SK-N-SH treated with all-trans-retinoic acid at 6 μM for 48 hours (cell line): ENCODE results near the gene TNIK.

ENCODE experiments used
- ARNTL ChIP-seq: fragments of 450-650 bp; formaldehyde crosslinking; IDR thresholded peaks from 2 replicates; pipeline ENCODE4 v1.5.0; 2020; ENCODE audit warnings: low read depth, mild to moderate bottlenecking, moderate library complexity, borderline replicate concordance
- BACH2 ChIP-seq: fragments of 250-450 bp; sonication (Bioruptor Pico); IDR thresholded peaks from 2 replicates; pipeline ENCODE4 v1.9.0; 2021; ENCODE audit warnings: mild to moderate bottlenecking, borderline replicate concordance
- ESRRG ChIP-seq: fragments of 250-450 bp; sonication (Bioruptor Pico); IDR thresholded peaks from 2 replicates; pipeline ENCODE4 v1.6.1; 2021; ENCODE audit warnings: mild to moderate bottlenecking
- GLIS3 ChIP-seq: fragments of 250-450 bp; sonication (Bioruptor Pico); IDR thresholded peaks from 2 replicates; pipeline ENCODE4 v1.5.0; 2020; ENCODE audit warnings: mild to moderate bottlenecking, moderate library complexity
- ISL1 ChIP-seq: fragments of 250-450 bp; sonication (Bioruptor Pico); IDR thresholded peaks from 2 replicates; pipeline ENCODE4 v2.1.2; 2022; ENCODE audit warnings: mild to moderate bottlenecking, moderate library complexity
- OSR1 ChIP-seq: fragments of 250-450 bp; sonication (Bioruptor Pico); IDR thresholded peaks from 2 replicates; pipeline ENCODE4 v1.8.0; 2022; ENCODE audit warnings: moderate library complexity, mild to moderate bottlenecking, inconsistent platforms
- PATZ1 ChIP-seq: fragments of 250-450 bp; sonication (Bioruptor Pico); IDR thresholded peaks from 2 replicates; pipeline ENCODE4 v1.8.0; 2020; ENCODE audit warnings: mild to moderate bottlenecking, moderate library complexity, borderline replicate concordance
- RARB ChIP-seq: fragments of 250-450 bp; sonication (Bioruptor Pico); IDR thresholded peaks from 2 replicates; pipeline ENCODE4 v1.8.0; 2021; ENCODE audit warnings: mild to moderate bottlenecking, moderate library complexity
- SNAI2 ChIP-seq: fragments of 250-450 bp; sonication (Bioruptor Pico); IDR thresholded peaks from 2 replicates; pipeline ENCODE4 v1.5.0; 2020; ENCODE audit warnings: mild to moderate bottlenecking, moderate library complexity
- TSHZ2 ChIP-seq: fragments of 250-450 bp; sonication (Bioruptor Pico); IDR thresholded peaks from 2 replicates; pipeline ENCODE4 v1.5.0; 2020; ENCODE audit warnings: mild to moderate bottlenecking, moderate library complexity
- ZFP3 ChIP-seq: fragments of 250-450 bp; sonication (Bioruptor Pico); IDR thresholded peaks from 2 replicates; pipeline ENCODE4 v1.5.0; 2020; ENCODE audit warnings: mild to moderate bottlenecking, moderate library complexity
- ZFP30 ChIP-seq: fragments of 450-650 bp; formaldehyde crosslinking; IDR thresholded peaks from 2 replicates; pipeline ENCODE4 v1.5.0; 2022; ENCODE audit warnings: mild to moderate bottlenecking, moderate library complexity
- ZNF565 ChIP-seq: fragments of 450-650 bp; formaldehyde crosslinking; conservative IDR thresholded peaks from 2 replicates; pipeline ENCODE4 v1.5.0; 2020; ENCODE audit warnings: low read depth, mild to moderate bottlenecking, moderate library complexity

GRCh38 chr3:171132873-171133272 lies 327.3 kb downstream of the TNIK start:
- TF ChIP-seq SNAI2, result no peak
- TF ChIP-seq OSR1, result no peak
- no peak for TF ChIP-seq PATZ1 (CRISPR knock-in tag)
- no peak for TF ChIP-seq ZFP3
- TF ChIP-seq ZFP30 (CRISPR knock-in tag), result no peak
- no peak for TF ChIP-seq ARNTL
- TF ChIP-seq ZNF565 (CRISPR knock-in tag), result no peak
- no peak for TF ChIP-seq TSHZ2 (CRISPR knock-in tag)
- no peak for TF ChIP-seq GLIS3 (CRISPR knock-in tag)
- TF ChIP-seq ESRRG (CRISPR knock-in tag), result no peak
- no peak for TF ChIP-seq RARB (CRISPR knock-in tag)
- no peak for TF ChIP-seq ISL1
- TF ChIP-seq BACH2, result no peak
